Thyroid gland (tissue), 4 donors: ENCODE data around the gene KRTAP10-3. TPM values are rescaled to one million over a fixed set of nuclear protein-coding genes. Genes with fewer than 3 reads are reported as not detected.

Source experiments
- DNase-seq, 2 donors: peaks; one replicate each; pipeline ENCODE4 v3.0.0-alpha.2; 2019
- H3K27ac ChIP-seq, 3 donors: fragments of 200-600 bp; sonication (generic); 1 replicate in 2 of 3; 2 replicates in 1 of 3; pipeline ENCODE4 v1.5.1; 2016 to 2019; ENCODE audit warnings: mild to moderate bottlenecking in 1 of 3, moderate library complexity in 1 of 3
- H3K27me3 ChIP-seq: fragments of 200-600 bp; sonication (generic); one replicate; pipeline ENCODE4 v1.5.1; 2019
- H3K36me3 ChIP-seq, 2 donors: fragments of 200-600 bp; sonication (generic); one replicate each; pipeline ENCODE4 v1.5.1; 2016 to 2019
- H3K4me1 ChIP-seq, 2 donors: fragments of 200-600 bp; sonication (generic); one replicate each; pipeline ENCODE4 v1.5.1; 2017 to 2019
- H3K4me3 ChIP-seq, 3 donors: fragments of 200-600 bp; sonication (generic); replicated peaks in 1 of 3; 1 replicate in 2 of 3; 2 replicates in 1 of 3; pipeline ENCODE4 v1.5.1; 2016; ENCODE audit warnings: mild to moderate bottlenecking in 1 of 3
- H3K9me3 ChIP-seq: fragments of 200-600 bp; sonication (generic); one replicate; pipeline ENCODE4 v1.5.1; 2017
- POLR2A ChIP-seq, 2 donors: fragments of 450-650 bp; IDR thresholded peaks; one replicate each; pipeline ENCODE4 v1.6.1; 2017; ENCODE audit warnings: antibody characterized with exemption in 2 of 2, mild to moderate bottlenecking in 2 of 2, moderate library complexity in 1 of 2
- WGBS, 2 donors: methylation state at CpG; one replicate each; pipeline ENCODE4 v1.1.5; 2017; 5-methylcytosine and 5-hydroxymethylcytosine counted together
- intact Hi-C: fragments of 100-400 bp; cut with DNase I; formaldehyde crosslinking; loops from one replicate; pipeline ENCODE4 v1.15.1; 2023
- total RNA-seq, 4 donors: library from RNA; depleted of rRNA; stranded (reverse); fragments of >200 nt; gene quantifications; one replicate each; pipeline ENCODE4 v1.2.3, GENCODE V29; 2016
- TF ChIP-seq, protein P1 (sequence below), 6 experiments: fragments of 200-600 bp in 3 of 6; fragments of 450-650 bp in 3 of 6; sonication (generic) in 3 of 6; IDR thresholded peaks; one replicate each; pipeline ENCODE4 v1.5.1; 2016 to 2019; ENCODE audit warnings: antibody characterized with exemption in 6 of 6, mild to moderate bottlenecking in 2 of 6, inconsistent platforms in 1 of 6, moderate library complexity in 1 of 6

KRTAP10-3 gene
- total RNA-seq, 4 donors from 2014 or later = not detected

GRCh38 chr21:44533891-44534627 lies 24.5 kb downstream of the KRTAP10-3 start:
- Histone ChIP-seq H3K9me3 (no peaks in the 10 kb centered on the region), H3K27ac (no peak overlapping the region), H3K27me3 (no peaks in the 10 kb centered on the region), H3K36me3 (no peaks in the 10 kb centered on the region), H3K4me1 (no peaks in the 10 kb centered on the region), H3K4me3 (no peak overlapping the region)
- TF ChIP-seq, protein P1, sequence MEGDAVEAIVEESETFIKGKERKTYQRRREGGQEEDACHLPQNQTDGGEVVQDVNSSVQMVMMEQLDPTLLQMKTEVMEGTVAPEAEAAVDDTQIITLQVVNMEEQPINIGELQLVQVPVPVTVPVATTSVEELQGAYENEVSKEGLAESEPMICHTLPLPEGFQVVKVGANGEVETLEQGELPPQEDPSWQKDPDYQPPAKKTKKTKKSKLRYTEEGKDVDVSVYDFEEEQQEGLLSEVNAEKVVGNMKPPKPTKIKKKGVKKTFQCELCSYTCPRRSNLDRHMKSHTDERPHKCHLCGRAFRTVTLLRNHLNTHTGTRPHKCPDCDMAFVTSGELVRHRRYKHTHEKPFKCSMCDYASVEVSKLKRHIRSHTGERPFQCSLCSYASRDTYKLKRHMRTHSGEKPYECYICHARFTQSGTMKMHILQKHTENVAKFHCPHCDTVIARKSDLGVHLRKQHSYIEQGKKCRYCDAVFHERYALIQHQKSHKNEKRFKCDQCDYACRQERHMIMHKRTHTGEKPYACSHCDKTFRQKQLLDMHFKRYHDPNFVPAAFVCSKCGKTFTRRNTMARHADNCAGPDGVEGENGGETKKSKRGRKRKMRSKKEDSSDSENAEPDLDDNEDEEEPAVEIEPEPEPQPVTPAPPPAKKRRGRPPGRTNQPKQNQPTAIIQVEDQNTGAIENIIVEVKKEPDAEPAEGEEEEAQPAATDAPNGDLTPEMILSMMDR (IDR thresholded peaks at IDR 0.05) = no peak
- no peak for TF ChIP-seq POLR2A (IDR thresholded peaks at IDR 0.05)
- WGBS, 2 donors = 90 to 95% methylated on average over 16 to 17 of the region's 21 CpGs
- no peak for DNase-seq
- intact Hi-C loops = no loop called here

DNA sequence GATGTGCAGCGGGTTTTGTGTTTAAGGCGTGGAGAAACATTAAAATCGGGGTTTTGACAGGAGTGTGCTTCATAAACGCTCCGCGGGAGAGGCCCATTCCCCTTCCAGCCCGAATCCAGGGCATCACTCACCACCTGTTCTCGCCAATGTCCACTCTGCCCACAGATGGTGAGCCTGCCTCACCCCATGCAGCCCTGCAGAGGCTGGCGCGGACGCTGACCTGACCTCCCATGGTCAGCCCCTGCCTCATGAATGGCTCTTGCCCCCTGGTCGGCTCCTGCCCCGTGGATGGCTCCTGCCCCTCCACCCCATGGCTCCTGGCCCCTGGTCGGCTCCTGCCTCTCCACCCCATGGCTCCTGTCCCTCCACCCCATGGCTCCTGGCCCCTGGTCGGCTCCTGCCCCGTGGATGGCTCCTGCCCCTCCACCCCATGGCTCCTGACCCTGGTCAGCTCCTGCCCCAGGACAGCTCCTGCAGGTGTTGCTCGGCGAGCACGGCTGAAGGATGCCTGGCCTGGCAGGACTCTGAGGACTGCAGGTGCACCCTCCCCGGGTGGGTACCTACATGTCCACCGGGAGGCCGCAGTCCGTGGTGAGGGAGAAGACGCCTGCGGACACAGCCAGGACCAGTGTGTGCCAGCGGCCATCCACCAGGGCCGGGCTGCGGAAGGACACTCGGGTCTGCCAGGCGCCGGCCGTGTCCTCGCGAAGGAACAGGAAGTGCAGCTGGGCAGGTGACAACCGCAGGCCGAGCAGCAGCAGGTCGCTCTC lies 25.3 kb downstream of the KRTAP10-3 start:
- 91 to 95% methylated on average over 29 to 36 of the region's 37 CpGs for WGBS, 2 donors
- intact Hi-C loops = no loop called here
- Histone ChIP-seq H3K27ac (no peak overlapping the region), H3K4me1 (no peaks in the 10 kb centered on the region), H3K36me3 (no peaks in the 10 kb centered on the region), H3K4me3 (no peak overlapping the region), H3K27me3 (no peaks in the 10 kb centered on the region), H3K9me3 (no peaks in the 10 kb centered on the region)
- no peak for DNase-seq
- TF ChIP-seq POLR2A (IDR thresholded peaks at IDR 0.05) = no peak
- TF ChIP-seq, protein P1 (IDR thresholded peaks at IDR 0.05) = no peak

GRCh38 chr21:44532712-44533111 lies 25.9 kb downstream of the KRTAP10-3 start:
- H3K4me1 ChIP-seq = no peaks in the 10 kb centered on the region
- WGBS, 2 donors = 93 to 94% methylated on average over 12 to 16 of the region's 16 CpGs
- no peaks in the 10 kb centered on the region for H3K27me3 ChIP-seq
- H3K36me3 ChIP-seq = no peaks in the 10 kb centered on the region
- TF ChIP-seq POLR2A (IDR thresholded peaks at IDR 0.05) = no peak
- TF ChIP-seq, protein P1 (IDR thresholded peaks at IDR 0.05) = no peak
- no peaks in the 10 kb centered on the region for H3K9me3 ChIP-seq
- H3K4me3 ChIP-seq = no peak overlapping the region
- no peak for DNase-seq
- no peak overlapping the region for H3K27ac ChIP-seq
- intact Hi-C loops = no loop called here

DNA sequence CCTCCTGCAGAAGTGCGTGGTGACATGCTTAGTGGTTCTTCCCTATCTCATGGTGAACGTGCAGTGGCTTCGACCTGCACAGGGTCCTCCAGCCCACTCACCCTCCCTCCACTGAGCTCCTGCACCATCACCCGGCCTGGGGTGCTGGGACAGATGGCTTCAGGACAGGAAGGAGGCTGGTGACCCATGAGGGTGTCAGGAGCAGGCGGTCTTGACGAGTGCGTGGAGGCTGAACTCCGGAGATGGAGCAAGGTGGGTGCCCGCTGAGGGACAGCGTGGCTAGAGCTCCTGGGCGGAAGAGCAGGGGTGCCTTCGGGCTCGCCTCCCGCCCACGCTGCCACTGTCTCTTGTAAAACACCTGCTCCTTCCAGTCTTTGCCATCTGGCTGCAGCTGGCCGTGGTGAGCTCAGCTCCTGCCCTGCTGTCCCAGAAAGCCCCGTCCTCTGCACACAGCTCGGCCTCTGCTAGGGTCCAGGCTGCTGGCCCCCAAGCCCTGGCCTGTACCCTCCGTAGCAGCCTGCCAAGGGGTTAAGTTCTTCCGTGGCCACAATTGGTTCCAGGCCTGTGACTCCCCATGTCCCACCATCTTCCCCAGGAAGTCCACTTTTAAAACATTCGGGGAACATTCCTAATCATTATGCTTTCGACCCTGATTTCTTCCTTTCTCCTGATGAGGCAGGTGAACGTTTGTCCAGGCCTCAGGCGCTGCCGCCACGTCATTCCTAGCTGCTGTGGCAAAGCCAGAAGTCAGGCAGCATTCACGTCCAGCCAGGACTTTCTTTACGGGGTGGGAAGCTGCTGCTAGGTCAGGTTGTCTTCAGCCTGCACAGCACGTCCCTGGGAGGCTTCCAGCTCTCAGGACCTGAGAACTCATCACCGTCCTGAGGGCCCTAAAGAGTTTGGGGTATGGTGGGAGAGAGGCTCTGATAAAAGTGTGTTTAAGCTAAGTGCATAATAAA lies 26.7 kb downstream of the KRTAP10-3 start:
- Histone ChIP-seq H3K36me3 (no peaks in the 10 kb centered on the region), H3K9me3 (no peaks in the 10 kb centered on the region), H3K27me3 (no peaks in the 10 kb centered on the region), H3K4me1 (no peaks in the 10 kb centered on the region), H3K4me3 (no peak overlapping the region), H3K27ac (no peak overlapping the region)
- no peak for TF ChIP-seq POLR2A (IDR thresholded peaks at IDR 0.05)
- TF ChIP-seq, protein P1 (IDR thresholded peaks at IDR 0.05) = no peak
- WGBS, 2 donors = 82 to 90% methylated on average over 24 to 30 of the region's 30 CpGs
- intact Hi-C loops = no loop called here
- DNase-seq = no peak
